Stomach (tissue), 9 donors: ENCODE measurements around the gene INKA2. TPM values are rescaled to one million over a fixed set of nuclear protein-coding genes. Genes with fewer than 3 reads are reported as not detected.
"Not testable (repeated sequence)": the region's sequence is repeated elsewhere in the genome, so short reads cannot be mapped to it uniquely, and the experiment has no call there.

ENCODE experiments used
- DNase-seq, 2 donors: peaks; one replicate each; pipeline versions ENCODE4 v3.0.0 to v3.0.0-alpha.2; 2013 to 2019
- H3K27ac ChIP-seq, 5 donors: fragments of 200-600 bp in 4 of 5; sonication (generic) in 4 of 5; one replicate each; pipeline ENCODE4 v1.5.1; 2013 to 2019; ENCODE audit warnings: mild to moderate bottlenecking in 1 of 5, moderate library complexity in 1 of 5
- H3K27me3 ChIP-seq, 3 donors: fragments of 200-600 bp; sonication (generic); one replicate each; pipeline ENCODE4 v1.5.1; 2017 to 2019; ENCODE audit warnings: mixed run types in 1 of 3
- H3K36me3 ChIP-seq, 4 donors: fragments of 200-600 bp; sonication (generic); 1 replicate in 3 of 4; 2 replicates in 1 of 4; pipeline ENCODE4 v1.5.1; 2016 to 2019
- H3K4me1 ChIP-seq, 4 donors: fragments of 200-600 bp; sonication (generic); one replicate each; pipeline ENCODE4 v1.5.1; 2016 to 2019
- H3K4me3 ChIP-seq, 4 donors: fragments of 200-600 bp; sonication (generic) in 3 of 4; one replicate each; pipeline ENCODE4 v1.5.1; 2016 to 2019; ENCODE audit warnings: mild to moderate bottlenecking in 1 of 4
- H3K9me3 ChIP-seq, 4 donors: fragments of 200-600 bp; sonication (generic); one replicate each; pipeline ENCODE4 v1.5.1; 2016 to 2019
- EP300 ChIP-seq: sonication (generic); formaldehyde crosslinking; IDR thresholded peaks from one replicate; pipeline ENCODE4 v1.6.1; 2017; ENCODE audit warnings: antibody characterized with exemption
- POLR2A ChIP-seq, 4 donors: fragments of 450-650 bp; IDR thresholded peaks; one replicate each; pipeline ENCODE4 v1.6.1; 2016; ENCODE audit warnings: antibody characterized with exemption in 4 of 4, control low read depth in 2 of 4, mild to moderate bottlenecking in 1 of 4, moderate library complexity in 1 of 4
- POLR2AphosphoS5 ChIP-seq, 3 donors: sonication (generic); formaldehyde crosslinking; IDR thresholded peaks; one replicate each; pipeline ENCODE4 v1.6.1; 2016; ENCODE audit warnings: antibody characterized with exemption in 3 of 3
- WGBS, 5 donors: extraction: QIAGEN DNeasy Blood & Tissue Kit in 3 of 5; methylation state at CpG; one replicate each; pipeline versions ENCODE4 v1.1.5 to v1.1.7; 2013 to 2018; 5-methylcytosine and 5-hydroxymethylcytosine counted together
- intact Hi-C: fragments of 100-400 bp; cut with DNase I; formaldehyde crosslinking; loops from one replicate; pipeline ENCODE4 v1.15.1; 2023; ENCODE audit warnings: low total_unique reads
- polyA plus RNA-seq, 3 donors: library from polyadenylated mRNA; stranded (reverse); fragments of 200-250 nt; gene quantifications; one replicate each; pipeline ENCODE4 v1.2.3, GENCODE V29; 2013
- total RNA-seq, 5 donors: library from RNA; depleted of rRNA; stranded (reverse); fragments of >200 nt; gene quantifications; one replicate each; pipeline versions ENCODE4 v1.1.0 to v1.2.3, GENCODE V29; 2014 to 2016
- TF ChIP-seq, protein P1 (sequence below), 7 experiments: fragments of 450-650 bp in 4 of 7; fragments of 200-600 bp in 3 of 7; sonication (generic) in 3 of 7; IDR thresholded peaks; one replicate each; pipeline ENCODE4 v1.5.1; 2016 to 2019; ENCODE audit warnings: antibody characterized with exemption in 7 of 7, control low read depth in 2 of 7, mild to moderate bottlenecking in 1 of 7
- donor health status: healthy with polysubstance abuse.
- donor health status: Bipolar disorder and iron deficiency.
- donor health status: healthy.

Gene INKA2
- total and polyA plus RNA-seq, 8 donors: 1.0 to 6.1 (median 3.2) TPM

DNA sequence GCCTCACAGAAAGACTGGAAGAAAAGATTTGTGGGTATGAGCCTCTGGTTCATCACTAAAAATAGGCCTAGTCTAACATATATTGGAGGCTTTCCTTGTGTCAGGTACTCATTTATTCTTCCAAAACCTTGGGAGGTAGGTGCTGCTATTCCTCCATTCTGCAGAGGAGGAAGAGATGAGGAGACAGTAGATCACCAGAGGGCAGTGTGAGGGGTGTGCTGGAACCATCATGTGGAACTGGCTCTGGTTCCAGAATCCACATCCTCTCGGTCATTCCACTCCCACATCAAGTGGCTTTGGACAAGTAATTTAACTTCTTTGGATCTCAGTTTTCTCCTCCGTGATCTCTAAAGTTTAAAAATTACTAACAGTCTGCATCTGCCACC lies 7.4 kb upstream of the INKA2 start:
- Histone ChIP-seq H3K27me3 (peaks cover 0 to 8% (median 0%) of the 10 kb centered on the region in 3 donors), H3K36me3 (no peaks in the 10 kb centered on the region), H3K9me3 (no peaks in the 10 kb centered on the region), H3K4me1 (peaks cover 0 to 17% (median 0%) of the 10 kb centered on the region in 4 donors), H3K4me3 (no peak overlapping the region), H3K27ac (peak overlapping the region in 1 of 5 donors; percentile 43)
- WGBS, 5 donors: 74 to 88% (median 80%) methylated on average over 2 of the region's 2 CpGs
- intact Hi-C loops: loop anchor here (10.0 kb wide), 1 partner anchor 262 kb away; no protein-coding TSS in a partner anchor
- TF ChIP-seq, protein P1, sequence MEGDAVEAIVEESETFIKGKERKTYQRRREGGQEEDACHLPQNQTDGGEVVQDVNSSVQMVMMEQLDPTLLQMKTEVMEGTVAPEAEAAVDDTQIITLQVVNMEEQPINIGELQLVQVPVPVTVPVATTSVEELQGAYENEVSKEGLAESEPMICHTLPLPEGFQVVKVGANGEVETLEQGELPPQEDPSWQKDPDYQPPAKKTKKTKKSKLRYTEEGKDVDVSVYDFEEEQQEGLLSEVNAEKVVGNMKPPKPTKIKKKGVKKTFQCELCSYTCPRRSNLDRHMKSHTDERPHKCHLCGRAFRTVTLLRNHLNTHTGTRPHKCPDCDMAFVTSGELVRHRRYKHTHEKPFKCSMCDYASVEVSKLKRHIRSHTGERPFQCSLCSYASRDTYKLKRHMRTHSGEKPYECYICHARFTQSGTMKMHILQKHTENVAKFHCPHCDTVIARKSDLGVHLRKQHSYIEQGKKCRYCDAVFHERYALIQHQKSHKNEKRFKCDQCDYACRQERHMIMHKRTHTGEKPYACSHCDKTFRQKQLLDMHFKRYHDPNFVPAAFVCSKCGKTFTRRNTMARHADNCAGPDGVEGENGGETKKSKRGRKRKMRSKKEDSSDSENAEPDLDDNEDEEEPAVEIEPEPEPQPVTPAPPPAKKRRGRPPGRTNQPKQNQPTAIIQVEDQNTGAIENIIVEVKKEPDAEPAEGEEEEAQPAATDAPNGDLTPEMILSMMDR (IDR thresholded peaks at IDR 0.05): no peak
- TF ChIP-seq POLR2A (IDR thresholded peaks at IDR 0.05) (no peak), POLR2AphosphoS5 (IDR thresholded peaks at IDR 0.05) (no peak), EP300 (no peak)
- no peak for DNase-seq

DNA sequence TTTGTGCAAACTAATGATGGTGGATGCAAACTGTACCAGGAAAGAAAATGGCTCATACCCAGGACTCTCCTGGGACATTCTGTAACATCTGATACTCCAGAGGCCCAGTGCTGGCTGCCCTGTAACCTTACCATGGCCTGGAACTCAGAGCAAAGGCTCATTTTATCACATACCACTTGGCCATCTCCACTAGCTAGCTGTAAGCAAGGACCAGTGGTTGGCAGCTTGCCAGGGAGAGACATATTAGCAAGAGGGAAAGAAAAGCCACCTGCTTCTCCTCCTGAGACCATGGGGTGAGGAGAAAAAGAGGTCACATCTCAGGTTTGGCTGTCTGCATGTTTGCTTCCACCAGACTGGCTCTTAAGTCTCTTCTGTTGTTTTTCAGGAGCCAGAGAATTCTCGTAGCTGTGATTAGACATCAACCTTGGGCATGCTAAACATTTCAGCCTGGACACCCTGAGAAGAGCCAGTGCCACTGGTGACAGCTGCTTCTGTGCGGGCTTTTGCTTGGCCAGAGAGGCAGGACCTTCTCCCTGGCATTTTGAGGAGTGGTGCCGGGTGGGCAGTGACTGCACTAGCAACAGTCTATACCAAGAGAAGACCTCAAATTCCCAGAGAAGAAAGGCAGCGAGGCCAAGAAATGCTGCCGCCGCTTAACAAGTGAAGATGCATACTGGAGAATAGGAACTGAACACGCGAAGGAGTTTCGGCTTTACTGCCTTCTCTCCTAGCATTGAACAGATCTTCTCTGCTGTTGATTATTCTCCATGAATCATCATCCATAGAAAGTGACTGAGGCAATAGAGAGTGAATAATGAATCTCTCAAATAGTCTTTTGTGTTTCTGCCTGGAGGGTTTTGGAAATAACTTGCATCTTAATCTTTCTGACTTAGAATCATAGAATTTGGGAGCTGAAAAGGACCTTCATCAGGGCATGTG lies 6.7 kb upstream of the INKA2 start:
- WGBS, 5 donors: 91 to 96% (median 93%) methylated on average over 9 of the region's 9 CpGs
- H3K36me3 ChIP-seq: no peaks in the 10 kb centered on the region
- peak overlapping the region in 3 of 5 donors; percentile 1 to 43 (median 3) for H3K27ac ChIP-seq
- no peaks in the 10 kb centered on the region for H3K9me3 ChIP-seq
- H3K4me3 ChIP-seq: no peak overlapping the region
- peak in 1 of 2 donors; percentile 38 for DNase-seq
- TF ChIP-seq POLR2AphosphoS5 (IDR thresholded peaks at IDR 0.05) (no peak), POLR2A (IDR thresholded peaks at IDR 0.05) (no peak), EP300 (no peak)
- TF ChIP-seq, protein P1 (IDR thresholded peaks at IDR 0.05): no peak
- peaks cover 0 to 10% (median 0%) of the 10 kb centered on the region in 4 donors for H3K4me1 ChIP-seq
- peaks cover 0 to 13% (median 0%) of the 10 kb centered on the region in 3 donors for H3K27me3 ChIP-seq
- intact Hi-C loops: loop anchor here (10.0 kb wide), 1 partner anchor 261 kb away; no protein-coding TSS in a partner anchor

DNA sequence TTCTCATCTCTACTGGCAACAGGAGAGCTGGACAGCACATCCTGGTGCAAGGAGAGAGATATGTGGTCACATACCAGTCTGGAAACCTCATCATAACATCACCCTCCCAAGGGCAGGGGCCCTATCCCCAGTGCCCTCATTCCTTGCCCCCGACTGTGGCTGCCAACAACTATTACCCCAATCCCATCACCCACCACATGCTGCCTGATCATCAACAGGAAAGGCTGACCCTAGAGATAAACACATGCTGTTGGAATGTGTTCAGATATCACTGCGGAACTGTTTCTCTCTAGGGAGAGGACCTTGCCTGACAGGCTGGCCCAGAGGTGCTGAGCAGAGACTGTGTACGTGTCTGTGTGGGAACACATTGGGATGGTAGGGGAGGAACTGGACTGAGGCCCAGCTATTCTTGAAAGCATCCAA lies 4.5 kb upstream of the INKA2 start:
- intact Hi-C loops: loop anchor here (10.0 kb wide), 1 partner anchor 259 kb away; no protein-coding TSS in a partner anchor
- peak in 1 of 2 donors; percentile 5 for DNase-seq
- H3K27ac ChIP-seq: no peak overlapping the region
- no peak overlapping the region for H3K4me3 ChIP-seq
- H3K4me1 ChIP-seq: peaks cover 9 to 19% (median 15%) of the 10 kb centered on the region in 4 donors
- TF ChIP-seq POLR2A (IDR thresholded peaks at IDR 0.05): no peak
- no peak for TF ChIP-seq EP300
- TF ChIP-seq, protein P1 (IDR thresholded peaks at IDR 0.05): no peak
- TF ChIP-seq POLR2AphosphoS5 (IDR thresholded peaks at IDR 0.05): no peak
- H3K36me3 ChIP-seq: no peaks in the 10 kb centered on the region
- H3K27me3 ChIP-seq: peaks cover 0 to 23% (median 0%) of the 10 kb centered on the region in 3 donors
- WGBS, 5 donors: 56 to 69% (median 60%) methylated on average over 3 of the region's 3 CpGs
- H3K9me3 ChIP-seq: no peaks in the 10 kb centered on the region

DNA sequence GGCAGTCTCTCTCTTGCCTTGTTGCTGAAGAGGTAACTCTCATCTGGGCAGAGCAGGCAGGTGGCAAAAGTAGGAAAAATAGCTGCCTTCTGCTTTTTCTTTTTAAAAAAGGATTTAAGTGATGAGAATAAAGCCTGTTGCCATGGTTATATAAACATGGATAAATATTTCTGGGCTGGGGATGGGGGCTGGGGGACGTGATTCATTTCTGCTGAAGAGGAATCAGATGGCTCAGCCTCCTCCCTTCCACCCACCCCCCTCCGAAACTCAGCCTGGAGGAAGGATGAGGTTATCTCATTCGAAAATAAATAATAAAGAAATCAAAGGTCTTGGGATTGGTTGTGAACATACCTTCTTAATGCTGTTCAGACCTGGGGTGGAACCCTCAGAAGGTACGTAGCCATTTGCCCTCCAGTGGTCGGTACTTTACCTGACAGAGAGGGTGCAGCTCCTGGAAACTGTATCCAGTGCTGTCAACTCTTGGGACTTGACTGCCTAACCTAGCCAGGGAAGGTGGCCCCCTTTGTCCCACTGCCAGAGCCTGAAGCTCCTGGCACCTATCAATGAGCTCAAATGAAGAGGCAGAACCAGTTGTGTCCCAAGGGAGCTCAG lies 3.8 kb upstream of the INKA2 start:
- peaks cover 15 to 25% (median 22%) of the 10 kb centered on the region in 4 donors for H3K4me1 ChIP-seq
- no peaks in the 10 kb centered on the region for H3K36me3 ChIP-seq
- TF ChIP-seq, protein P1 (IDR thresholded peaks at IDR 0.05): no peak
- H3K27me3 ChIP-seq: peaks cover 0 to 23% (median 0%) of the 10 kb centered on the region in 3 donors
- H3K27ac ChIP-seq: no peak overlapping the region
- H3K4me3 ChIP-seq: no peak overlapping the region
- intact Hi-C loops: loop anchor here (10.0 kb wide), 1 partner anchor 258 kb away; no protein-coding TSS in a partner anchor
- DNase-seq: peak in 1 of 2 donors; percentile 42
- H3K9me3 ChIP-seq: no peaks in the 10 kb centered on the region
- 59 to 72% (median 65%) methylated on average over 5 of the region's 5 CpGs for WGBS, 5 donors

DNA sequence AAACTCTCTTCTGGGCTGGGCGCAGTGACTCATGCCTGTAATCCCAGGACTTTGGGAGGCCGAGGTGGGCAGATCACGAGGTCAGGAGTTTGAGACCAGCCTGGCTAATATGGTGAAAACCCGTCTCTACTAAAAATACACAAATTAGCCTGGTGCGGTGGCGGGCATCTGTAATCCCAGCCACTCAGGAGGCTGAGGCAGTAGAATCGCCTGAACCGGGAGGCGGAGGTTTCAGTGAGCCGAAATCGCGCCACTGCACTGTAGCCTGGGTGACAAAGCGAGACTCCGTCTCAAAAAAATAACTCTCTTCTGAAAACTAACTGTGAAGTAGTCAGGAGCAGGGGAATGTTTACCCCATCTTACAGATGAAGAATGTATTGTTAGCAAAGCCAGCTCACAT lies 3.1 kb upstream of the INKA2 start:
- H3K36me3 ChIP-seq, H3K9me3 ChIP-seq, H3K27ac ChIP-seq, H3K4me3 ChIP-seq: not testable (repeated sequence)
- peak in 1 of 2 donors; percentile 2 for DNase-seq
- peaks cover 0 to 23% (median 0%) of the 10 kb centered on the region in 3 donors for H3K27me3 ChIP-seq
- 91 to 97% (median 93%) methylated on average over 14 of the region's 14 CpGs for WGBS, 5 donors
- peaks cover 22 to 31% (median 29%) of the 10 kb centered on the region in 4 donors for H3K4me1 ChIP-seq
- intact Hi-C loops: loop anchor here (10.0 kb wide), 1 partner anchor 257 kb away; no protein-coding TSS in a partner anchor
